Heart left ventricle (tissue), 13 donors: ENCODE data around the gene DSCAML1.

Experiments used
- CTCF ChIP-seq, 12 donors: fragments of 200-600 bp; sonication (generic) in 4 of 12; IDR thresholded peaks; one replicate each; pipeline versions ENCODE4 v1.5.0 to v1.8.0; 2018 to 2022; ENCODE audit warnings: antibody characterized with exemption in 12 of 12, mild to moderate bottlenecking in 5 of 12
- POLR2A ChIP-seq, 2 donors: fragments of 450-650 bp; IDR thresholded peaks; one replicate each; pipeline ENCODE4 v1.6.1; 2017; ENCODE audit warnings: antibody characterized with exemption in 2 of 2, mild to moderate bottlenecking in 2 of 2, moderate library complexity in 2 of 2
- donor health status: ischemic (EF 13 %, LVEDD 7.1; RV severe dilation, severe dysfunction).
- donor health status: DM: no; HTN: yes; CAD: no.
- donor health status: DM: no; HTN: no; CAD: no.
- donor health status: ischemic (EF 25% LVEDD 6.9; RV normal size, moderate dysfunction).
- donor health status: ischemic (EF 25% LVEDD 5.7; RV mildly dilated, moderate dysfunction).
- donor health status: ischemic (EF 35%, LVEDD 5.7; RV mildly dilated, moderate dysfunction).
- donor health status: nonischemic (EF 11% LVEDD 7.7; RV severe dilation, severe dysfunction).
- donor health status: DM: yes; HTN: yes; CAD: no.
- donor health status: PGD.
- donor health status: ischemic (EF 29% LVEDD 5.4; RV normal size, mild dysfunction).
- donor health status: nonischemic (EF 23%, LVEDD 6.1; RV moderate dilation, normal function).

GRCh38 chr11:117738246-117738957, 58.6 kb downstream of the DSCAML1 start:
- TF ChIP-seq CTCF (IDR thresholded peaks at IDR 0.05) (no peak), POLR2A (IDR thresholded peaks at IDR 0.05) (no peak)
